A549 (cell line): Measurements from ENCODE around the gene SPAG6.

ENCODE experiments used
- CTCF ChIP-seq: fragments of >200 bp; sonication (Bioruptor Twin); formaldehyde crosslinking; IDR thresholded peaks from 3 replicates; pipeline ENCODE4 v1.5.1; 2016
- TFCP2L1 ChIP-seq: fragments of 250-450 bp; sonication (Bioruptor Pico); IDR thresholded peaks from 2 replicates; pipeline ENCODE4 v1.5.0; 2021; ENCODE audit warnings: mild to moderate bottlenecking

GRCh38 chr10:22386503-22386902, 41.2 kb downstream of the SPAG6 start:
- TF ChIP-seq CTCF (no peak), TFCP2L1 (no peak)
